IPS-NIHi11 (cell line): ENCODE data around the gene RPL13A.

Experiments
- DNase-seq: peaks from one replicate; pipeline ENCODE4 v3.0.0; 2012; ENCODE audit warnings: mixed read lengths, low spot score

Gene RPL13A

DNA sequence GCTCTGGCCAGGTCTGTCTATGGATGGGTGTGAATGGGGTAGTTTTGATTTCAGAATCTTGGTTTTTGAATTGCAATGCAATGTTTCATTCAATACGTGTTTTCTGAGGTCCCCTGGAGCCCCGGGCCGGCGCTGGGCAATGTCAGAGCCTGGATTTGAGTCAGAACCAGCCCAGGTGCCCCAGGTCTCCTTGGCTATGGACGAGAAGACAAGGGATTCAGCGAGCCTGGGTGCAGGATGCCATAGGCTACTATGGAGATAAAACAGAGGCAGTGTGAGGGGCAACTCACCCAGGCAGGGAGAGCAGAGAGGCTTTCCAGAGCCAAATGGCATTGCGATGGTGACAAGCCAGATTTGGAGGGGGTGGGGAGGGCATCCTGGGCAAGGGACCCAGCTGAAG, 1.2 kb upstream of the RPL13A start:
- DNase-seq: no peak

DNA sequence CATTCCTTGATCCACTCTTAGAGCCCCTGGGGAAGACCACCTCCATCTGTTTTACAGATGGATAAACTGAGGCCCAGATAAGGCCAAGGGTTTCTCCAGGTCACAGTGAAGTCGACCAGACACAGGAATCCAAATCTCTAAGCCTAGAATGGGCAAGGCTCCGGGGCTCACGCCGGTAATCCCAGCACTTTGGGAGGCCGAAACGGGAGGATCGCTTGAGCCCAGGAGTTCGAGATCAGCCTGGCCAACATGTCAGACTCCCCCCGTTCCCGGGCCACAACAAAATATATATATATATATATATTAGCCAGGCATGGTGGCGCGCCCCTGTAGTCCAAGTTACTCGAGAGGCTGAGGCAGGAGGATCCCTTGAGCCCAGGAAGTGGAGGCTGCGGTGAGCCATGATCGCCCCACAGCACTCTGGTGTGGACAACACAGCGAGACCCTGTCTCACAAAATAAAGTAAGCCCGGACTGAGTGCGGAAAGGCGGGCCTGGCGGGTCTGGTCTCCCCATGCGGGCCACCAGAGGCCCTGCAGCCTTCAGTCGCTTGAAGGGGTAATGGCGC, 615 bp upstream of the RPL13A start:
- no peak for DNase-seq

DNA sequence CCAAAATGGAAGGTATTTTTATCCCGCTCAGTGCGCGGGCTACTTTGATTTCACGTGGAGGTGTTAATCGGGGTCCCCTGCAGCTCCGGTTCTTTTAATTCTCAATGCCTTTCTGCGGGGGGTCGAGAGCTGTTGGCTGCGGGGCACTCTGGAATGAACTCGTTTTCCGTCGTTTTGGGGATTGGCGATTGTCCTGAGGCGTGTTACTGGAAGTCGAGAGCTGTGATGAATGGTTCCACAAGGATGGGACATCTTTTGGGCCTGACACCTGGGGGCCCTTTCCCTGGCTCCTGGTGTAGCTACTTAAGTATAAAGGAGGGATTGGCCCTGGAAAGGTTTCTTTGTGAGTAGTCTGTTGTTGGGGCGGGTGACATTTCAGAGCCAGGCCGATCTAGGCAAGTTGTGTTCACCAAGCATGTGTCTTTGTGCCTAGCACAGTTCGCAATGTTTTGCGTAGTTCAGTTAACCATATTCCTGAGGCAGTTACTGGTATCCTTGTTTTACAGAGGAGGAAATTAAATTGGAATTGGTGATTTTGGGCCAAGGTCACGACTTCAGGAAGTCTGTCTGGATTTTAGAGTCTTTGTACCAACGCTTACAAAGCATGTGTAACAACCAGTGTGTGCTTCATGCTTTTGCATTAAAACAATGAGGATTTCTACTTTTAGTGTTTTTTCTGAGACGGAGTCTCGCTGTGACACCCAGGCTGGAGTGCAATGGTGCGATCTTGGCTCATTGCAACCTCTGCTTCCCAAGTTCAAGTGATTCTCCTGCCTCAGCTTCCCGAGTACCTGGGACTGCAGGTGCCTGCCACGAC, 846 bp downstream of the RPL13A start:
- no peak for DNase-seq

DNA sequence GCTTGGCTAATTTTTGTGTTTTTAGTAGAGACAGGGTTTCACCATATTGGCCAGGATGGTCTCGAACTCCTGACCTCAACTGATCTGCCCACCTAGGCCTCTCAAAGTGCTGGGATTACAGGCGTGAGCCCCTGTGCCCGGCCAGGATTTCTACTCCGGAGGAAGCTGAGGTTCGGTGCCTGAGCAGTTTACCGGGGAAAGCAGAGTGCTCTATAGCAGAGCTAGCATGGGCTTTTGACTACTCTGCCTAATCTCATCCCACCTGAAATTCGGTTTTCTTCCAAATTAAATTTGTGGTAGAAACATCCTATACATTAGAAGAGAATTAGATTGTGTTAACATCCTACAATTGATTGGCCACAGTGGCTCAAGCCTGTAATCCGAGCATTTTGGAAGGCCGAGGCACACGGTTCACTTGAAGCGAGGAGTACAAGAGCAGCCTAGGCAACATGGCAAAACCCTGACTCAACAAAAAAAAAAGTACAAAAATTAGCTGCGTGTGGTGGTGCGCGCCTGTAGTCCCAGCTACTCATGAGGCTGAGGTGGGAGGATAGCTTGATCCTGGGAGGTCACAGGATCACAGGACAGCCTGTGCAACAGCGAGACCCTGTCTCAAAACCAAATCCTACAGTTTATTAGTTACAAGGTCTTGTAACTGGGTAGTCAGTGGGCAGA, 1.6 kb downstream of the RPL13A start:
- DNase-seq: no peak

DNA sequence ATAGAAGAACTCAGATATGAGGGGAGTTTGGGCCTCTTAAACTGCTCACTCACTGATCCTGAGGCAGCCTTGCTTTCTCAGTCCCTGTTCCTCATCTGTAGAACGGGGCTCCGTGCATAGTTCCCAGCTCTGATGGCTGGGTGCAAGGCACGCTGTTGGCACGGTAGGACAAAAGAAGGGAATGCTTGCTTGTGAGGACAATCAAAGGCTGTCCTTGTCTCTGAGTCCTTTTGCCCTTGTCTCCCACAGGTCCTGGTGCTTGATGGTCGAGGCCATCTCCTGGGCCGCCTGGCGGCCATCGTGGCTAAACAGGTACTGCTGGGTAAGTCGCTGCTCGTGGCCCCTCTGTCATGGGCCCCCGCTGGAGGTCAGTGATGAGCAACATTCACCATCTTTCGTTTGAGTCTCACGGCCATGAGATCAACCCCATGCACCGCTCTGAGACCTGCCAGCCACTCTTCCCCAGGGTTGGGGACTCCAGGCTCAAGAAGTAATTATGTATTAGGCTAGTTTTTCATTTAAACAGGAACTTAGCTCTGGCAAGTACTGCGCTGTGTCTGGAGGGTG, 2.3 kb downstream of the RPL13A start:
- DNase-seq: no peak

DNA sequence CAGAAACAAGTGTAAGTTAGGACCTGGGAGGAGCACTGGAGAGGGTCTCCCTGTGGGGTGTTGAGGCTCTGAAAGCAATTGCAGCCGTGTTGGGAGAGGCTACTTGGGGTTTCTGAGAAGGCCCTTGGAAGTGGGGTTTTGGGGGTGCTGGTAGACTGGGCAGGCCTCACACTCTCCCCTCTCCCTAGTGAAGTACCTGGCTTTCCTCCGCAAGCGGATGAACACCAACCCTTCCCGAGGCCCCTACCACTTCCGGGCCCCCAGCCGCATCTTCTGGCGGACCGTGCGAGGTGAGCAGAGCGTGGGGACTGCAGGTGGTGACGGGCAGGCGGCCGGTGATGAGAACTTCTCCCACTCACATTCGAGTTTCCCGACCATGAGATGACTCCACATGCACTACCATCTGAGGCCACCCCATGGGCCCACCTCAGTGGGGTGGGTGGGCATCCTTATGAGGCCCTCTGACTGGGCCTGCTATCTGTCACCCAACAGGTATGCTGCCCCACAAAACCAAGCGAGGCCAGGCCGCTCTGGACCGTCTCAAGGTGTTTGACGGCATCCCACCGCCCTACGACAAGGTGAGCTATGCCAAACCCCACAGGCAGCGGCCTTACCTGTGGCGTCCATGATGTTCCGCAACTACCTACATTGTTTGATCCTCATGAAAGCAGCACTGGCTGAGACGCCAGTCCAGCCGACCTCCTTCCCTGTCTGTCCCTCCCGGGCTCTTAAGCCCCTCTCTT, 3.0 kb downstream of the RPL13A start:
- DNase-seq: no peak

DNA sequence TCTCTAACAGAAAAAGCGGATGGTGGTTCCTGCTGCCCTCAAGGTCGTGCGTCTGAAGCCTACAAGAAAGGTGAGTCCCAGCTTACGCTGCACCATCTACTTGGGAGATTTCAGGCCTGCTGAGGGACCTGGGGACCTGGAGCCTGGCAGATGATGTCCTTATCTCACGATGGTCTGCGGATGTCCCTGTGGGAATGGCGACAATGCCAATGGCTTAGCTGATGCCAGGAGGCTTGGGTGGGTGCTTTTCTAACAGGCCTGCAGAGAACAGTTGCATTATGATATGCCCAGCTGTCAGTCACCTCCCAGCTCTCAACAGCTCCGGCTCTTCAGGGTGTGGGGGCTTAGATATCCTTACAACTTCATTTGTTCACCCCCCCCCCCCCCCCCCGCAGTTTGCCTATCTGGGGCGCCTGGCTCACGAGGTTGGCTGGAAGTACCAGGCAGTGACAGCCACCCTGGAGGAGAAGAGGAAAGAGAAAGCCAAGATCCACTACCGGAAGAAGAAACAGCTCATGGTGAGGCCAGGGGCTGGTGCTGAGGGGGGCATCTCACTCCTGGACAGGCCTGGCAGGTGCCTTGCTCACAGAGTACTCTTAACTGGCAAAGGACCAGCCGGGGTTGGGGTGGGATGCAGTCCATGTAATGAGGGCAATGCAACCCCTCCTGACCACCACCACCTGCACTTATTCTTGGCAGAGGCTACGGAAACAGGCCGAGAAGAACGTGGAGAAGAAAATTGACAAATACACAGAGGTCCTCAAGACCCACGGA, 3.8 kb downstream of the RPL13A start:
- DNase-seq: no peak

DNA sequence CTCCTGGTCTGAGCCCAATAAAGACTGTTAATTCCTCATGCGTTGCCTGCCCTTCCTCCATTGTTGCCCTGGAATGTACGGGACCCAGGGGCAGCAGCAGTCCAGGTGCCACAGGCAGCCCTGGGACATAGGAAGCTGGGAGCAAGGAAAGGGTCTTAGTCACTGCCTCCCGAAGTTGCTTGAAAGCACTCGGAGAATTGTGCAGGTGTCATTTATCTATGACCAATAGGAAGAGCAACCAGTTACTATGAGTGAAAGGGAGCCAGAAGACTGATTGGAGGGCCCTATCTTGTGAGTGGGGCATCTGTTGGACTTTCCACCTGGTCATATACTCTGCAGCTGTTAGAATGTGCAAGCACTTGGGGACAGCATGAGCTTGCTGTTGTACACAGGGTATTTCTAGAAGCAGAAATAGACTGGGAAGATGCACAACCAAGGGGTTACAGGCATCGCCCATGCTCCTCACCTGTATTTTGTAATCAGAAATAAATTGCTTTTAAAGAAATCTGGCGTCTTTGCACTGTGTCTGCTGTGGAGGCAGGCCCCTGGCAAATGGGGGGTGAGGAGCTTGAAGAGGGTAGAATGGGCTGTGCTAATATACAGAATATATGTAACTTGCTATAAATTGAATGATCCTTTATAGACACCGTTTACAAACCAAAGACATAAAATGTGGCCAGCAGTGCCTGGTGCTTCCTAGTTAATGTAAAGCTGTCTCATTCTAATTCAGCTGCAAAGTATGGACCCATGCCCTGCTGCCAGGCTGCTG, 4.6 kb downstream of the RPL13A start:
- DNase-seq: no peak

DNA sequence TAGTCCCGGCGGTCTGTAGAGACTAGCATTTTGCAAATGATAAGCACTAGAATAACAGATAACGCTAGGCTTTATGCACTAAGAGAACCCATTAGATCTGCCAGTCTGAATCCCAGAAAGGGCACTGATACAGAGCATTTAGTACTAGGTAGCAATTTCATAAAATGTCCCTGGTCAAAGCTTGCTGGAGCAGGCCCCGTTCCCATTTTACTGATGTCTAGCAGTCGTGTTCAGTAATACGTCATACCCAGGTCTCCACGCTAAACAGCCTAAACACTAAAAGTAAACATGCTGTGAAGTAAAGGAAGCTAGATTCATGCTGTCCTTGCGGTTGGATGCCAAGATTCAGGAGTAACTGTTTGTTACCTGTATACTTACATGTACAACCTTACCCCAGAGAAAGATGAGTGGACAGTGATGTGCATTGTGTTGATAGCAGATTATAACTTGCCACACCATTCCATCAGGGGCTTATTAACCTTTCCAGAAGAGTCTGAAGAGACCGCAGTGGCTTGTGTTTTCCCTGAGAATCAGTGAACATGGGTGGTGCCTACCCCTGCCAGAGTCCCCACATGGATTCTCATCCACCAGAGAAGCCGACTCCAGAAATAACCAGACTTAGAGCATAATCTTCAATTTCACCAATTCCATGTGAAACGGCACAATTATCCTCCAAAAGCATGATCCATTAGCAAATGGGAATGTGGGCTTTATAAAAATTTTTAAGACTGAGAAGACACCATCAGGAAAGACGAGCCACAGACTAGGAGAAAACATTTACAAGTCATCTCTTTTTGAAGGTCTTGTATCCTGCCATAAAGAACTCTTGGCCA, 5.4 kb downstream of the RPL13A start:
- DNase-seq: no peak

DNA sequence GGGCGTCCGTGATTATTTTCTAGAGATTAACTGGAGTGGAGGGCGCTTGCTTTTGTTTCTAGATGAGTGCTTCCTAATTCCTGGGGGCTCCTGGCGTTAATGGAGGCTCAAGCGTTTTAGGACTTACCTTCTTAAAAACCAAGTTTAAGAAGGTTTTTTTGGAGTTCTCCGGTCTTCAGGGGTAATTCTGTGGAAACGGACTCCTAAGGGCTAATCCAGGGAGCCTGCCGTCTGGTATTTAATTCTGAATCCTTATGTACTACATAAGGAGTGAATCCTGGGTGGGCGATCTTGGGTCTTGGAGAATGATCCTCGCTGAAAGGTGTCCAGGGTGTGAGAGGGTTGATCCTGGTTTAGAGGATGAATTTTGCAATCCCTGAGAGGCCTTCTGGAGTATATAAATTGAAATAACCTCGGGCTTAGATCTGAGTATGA, 9.2 kb downstream of the RPL13A start:
- no peak for DNase-seq

DNA sequence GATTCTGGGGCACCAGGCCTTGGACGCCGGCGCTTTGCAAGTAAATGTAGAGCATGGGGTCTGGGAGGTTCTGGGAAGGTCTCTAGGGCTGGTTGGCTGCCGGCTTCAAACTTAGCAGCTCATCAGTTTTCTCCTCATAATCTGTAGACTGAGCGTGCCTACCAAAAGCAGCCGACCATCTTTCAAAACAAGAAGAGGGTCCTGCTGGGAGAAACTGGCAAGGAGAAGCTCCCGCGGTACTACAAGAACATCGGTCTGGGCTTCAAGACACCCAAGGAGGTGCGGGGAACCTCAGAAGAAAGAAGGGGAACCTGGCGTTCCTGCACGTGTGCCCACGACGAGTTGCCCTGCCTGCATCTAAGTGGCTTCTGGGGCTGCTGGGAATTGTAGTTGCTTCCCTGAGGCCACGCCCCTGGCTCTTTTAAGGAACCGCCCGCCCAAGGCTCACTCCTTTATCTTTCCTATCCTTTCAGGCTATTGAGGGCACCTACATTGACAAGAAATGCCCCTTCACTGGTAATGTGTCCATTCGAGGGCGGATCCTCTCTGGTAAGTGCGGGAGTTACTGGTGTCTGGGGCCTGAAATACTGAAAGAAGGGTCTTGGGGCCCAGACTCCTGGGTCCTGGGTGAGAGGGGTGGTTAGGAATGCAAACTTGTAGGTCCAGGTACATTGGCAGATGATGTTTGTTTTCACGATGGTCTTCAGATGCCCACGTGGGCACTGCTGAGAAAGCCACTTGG, 9.8 kb downstream of the RPL13A start:
- peak; percentile 32 for DNase-seq

DNA sequence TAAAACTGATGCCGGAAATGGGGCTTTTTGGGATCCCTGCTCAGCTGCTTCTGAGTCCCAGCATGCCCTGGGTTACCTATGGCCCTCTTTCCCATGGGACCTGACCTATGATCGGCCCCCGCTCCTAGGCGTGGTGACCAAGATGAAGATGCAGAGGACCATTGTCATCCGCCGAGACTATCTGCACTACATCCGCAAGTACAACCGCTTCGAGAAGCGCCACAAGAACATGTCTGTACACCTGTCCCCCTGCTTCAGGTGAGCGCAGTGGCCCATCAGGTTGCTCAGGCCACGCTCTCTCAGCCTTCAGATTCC, 10.3 kb downstream of the RPL13A start:
- no peak for DNase-seq

DNA sequence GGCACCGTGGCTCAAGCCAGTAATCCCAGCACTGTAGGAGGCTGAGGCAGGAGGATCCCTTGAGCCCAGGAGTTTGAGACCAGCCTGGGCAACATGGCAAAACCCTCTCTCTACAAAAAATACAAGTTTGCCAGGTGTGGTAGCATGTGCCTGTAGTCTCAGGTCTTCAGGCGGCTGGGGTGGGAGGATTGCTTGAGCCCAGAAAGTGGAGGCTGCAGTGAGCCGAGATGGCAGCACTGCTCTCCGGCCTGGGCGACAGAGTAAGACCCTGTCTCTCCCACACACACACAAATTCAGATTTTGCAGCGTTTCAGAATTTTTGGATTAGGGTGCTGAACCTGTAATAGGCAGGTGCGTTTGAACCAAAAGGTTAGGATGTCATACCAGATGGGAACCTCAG, 11.1 kb downstream of the RPL13A start:
- no peak for DNase-seq

DNA sequence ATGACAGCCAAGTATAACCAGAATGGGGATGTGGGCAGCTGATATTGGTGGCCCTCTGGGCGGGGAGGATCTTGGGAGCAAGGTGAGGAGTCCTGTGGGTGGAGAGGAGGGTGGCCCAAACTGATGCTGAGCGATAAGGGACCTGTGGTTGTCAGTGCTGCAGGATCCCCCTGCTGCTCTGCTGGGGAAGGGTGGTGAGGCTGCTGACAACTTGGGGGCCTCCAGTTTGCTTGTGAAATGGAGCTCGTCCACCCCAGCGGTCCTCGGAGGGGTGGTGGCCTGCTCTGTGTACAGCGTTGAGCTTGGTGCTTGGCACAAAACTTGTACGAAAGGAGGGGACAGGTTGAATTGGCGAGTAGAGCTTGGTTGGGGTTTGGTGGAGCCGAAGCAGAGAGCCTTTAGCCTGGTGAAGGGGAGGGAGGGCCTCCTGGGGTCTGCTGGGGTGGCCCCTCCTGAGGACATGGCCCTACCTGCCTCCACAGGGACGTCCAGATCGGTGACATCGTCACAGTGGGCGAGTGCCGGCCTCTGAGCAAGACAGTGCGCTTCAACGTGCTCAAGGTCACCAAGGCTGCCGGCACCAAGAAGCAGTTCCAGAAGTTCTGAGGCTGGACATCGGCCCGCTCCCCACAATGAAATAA, 11.7 kb downstream of the RPL13A start:
- no peak for DNase-seq

DNA sequence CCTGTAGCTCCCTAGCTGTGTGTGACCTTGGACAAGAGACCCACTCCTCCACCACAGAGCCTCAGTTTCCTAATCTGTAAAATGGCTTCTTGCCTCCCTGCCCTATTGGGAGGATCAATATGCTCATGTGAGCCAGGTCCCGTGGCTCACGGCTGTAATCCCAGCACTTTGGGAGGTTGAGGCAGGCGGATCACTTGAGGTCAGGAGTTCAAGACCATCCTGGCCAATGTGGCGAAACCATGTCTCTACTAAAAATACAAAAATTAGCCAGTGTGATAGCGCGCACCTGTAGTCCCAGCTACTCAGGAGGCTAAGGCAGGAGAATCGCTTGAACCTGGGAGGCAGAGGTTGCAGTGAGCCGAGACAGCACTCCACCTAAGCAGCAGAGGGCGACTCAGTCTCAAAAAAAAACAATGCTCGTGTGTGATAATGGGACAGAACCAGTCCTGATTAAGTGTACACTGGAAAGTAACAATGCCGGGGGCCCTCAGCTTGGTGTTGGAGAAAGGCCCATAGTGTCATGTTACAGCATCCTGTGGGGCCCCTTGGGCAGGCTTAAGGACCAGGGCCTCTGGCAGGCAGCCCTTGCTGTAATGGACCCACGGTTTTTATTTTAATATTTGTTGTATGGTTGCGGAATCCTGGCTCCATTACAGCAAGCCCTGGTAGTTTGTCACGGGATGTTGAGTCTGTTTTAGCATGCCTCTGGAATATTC, 15.6 kb downstream of the RPL13A start:
- DNase-seq: no peak

DNA sequence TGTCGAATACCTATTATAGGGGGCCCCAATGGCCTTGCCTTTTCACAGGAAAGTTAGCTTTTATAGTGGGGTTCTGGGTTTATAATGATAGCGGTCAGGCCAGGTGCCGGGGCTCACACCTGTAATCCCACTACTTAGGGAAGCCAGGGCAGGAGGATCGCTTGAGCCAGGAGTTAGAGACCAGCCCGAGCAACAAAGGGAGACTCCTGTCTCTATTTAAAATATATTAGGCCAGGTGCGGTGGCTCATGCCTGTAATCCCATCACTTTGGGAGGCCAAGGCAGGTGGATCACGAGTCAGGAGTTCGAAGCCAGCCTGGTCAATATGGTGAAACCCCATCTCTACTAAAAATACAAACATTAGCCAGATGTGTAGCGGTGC, 16.2 kb downstream of the RPL13A start:
- no peak for DNase-seq

DNA sequence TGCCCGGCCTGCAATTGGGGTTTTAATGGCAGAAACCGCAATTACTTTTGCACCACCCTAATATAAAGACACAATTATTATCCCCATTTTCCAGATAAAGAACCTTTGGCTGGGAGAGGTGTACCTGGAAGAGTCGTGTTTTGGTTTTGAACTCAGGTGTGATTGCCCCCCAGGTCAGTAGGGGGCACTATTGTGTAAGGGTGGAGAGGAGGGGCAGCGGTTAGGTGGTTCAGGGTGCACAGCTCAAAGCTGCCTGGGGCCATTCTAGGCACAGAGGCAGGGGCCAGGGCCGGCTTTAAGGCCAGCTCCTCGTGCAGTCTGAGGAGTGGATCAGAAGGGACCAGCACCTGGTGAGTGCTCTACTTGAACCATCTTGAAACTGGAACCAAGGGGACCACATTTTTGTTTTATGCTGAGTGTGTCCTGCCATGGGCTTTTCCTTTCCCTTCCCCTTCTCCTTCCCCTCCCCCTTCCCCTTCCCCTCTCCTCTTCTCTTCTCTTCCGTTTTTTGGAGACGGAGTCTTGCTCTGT, 19.2 kb downstream of the RPL13A start:
- peak; percentile 84 for DNase-seq
